K562 (cell line): ENCODE results near the gene TRMT44. TPM values are rescaled to one million over a fixed set of nuclear protein-coding genes. Genes with fewer than 3 reads are reported as not detected.

Source experiments
- ATAC-seq: fragments of 200-7000 bp; cut with Tn5 transposase; 3 replicates; pipeline ENCODE4 v1.9.1; 2020; ENCODE audit warnings: moderate library complexity
- BruUV-seq: library from RNA; stranded (reverse); fragments of 400-500 nt; replicated peaks from 2 replicates; lab custom pipeline; 2021; lab: Mats Ljungman, UMichigan
- CTCF ChIA-PET: fragments of 300-600 bp; formaldehyde crosslinking; extraction: SDS; loops from one replicate; lab custom pipeline; 2021; ENCODE audit warnings: low intra/inter-chr PET ratio; lab: Yijun Ruan, JAX
- POLR2A ChIA-PET: fragments of 300-600, 350-650 bp; sonication (Branson Sonifier 250); formaldehyde crosslinking; extraction: SDS; loops from one replicate; lab custom pipeline; 2021; ENCODE audit warnings: antibody characterized with exemption, inconsistent platforms; lab: Yijun Ruan, JAX
- DNase-seq, 4 experiments: peaks; one replicate each; pipeline versions ENCODE4 v3.0.0 to v3.0.0-alpha.2; 2011 to 2018; ENCODE audit warnings: low spot score in 3 of 4, mixed read lengths in 3 of 4; ENCODE audit errors: extremely low read depth in 1 of 4
- FAIRE-seq: peaks from 2 replicates; lab custom pipeline; 2011; peaks lifted over from hg19 to GRCh38; lab: Jason Lieb, UNC
- H2AFZ ChIP-seq: 2 replicates; pipeline ENCODE4 v1.6.0; 2011; ENCODE audit warnings: low read depth, low read length, control low read depth, inconsistent platforms
- H3K27ac ChIP-seq: fragments of 200-600 bp; 3 replicates; pipeline ENCODE4 v1.8.0; 2011; ENCODE audit warnings: low read depth, mild to moderate bottlenecking, control low read depth, inconsistent platforms, low read length, moderate library complexity, mixed read lengths; ENCODE audit errors: extremely low read depth
- H3K27me3 ChIP-seq, 2 experiments: fragments of 300-600 bp in 1 of 2; 2 replicates in 1 of 2; 3 replicates in 1 of 2; pipeline versions ENCODE4 v1.6.0 to v1.8.0; 2011; ENCODE audit warnings: inconsistent platforms in 2 of 2, low read length in 2 of 2, mild to moderate bottlenecking in 1 of 2, mixed read lengths in 1 of 2, moderate library complexity in 1 of 2; ENCODE audit not compliant: control insufficient read depth in 2 of 2, insufficient read depth in 2 of 2
- H3K36me3 ChIP-seq: fragments of 300-600 bp; 3 replicates; pipeline ENCODE4 v1.8.0; 2011; ENCODE audit warnings: mild to moderate bottlenecking, low read length, inconsistent platforms; ENCODE audit not compliant: control insufficient read depth, insufficient read depth
- H3K4me1 ChIP-seq, 2 experiments: fragments of 200-600 bp in 1 of 2; replicated peaks in 1 of 2; 2 replicates in 1 of 2; 3 replicates in 1 of 2; pipeline versions ENCODE4 v1.5.1 to v1.8.0; 2011; ENCODE audit warnings: inconsistent platforms in 2 of 2, low read length in 2 of 2, mild to moderate bottlenecking in 1 of 2, mixed read lengths in 1 of 2, moderate library complexity in 1 of 2; ENCODE audit not compliant: control insufficient read depth in 2 of 2, insufficient read depth in 2 of 2
- H3K4me2 ChIP-seq: 2 replicates; pipeline ENCODE4 v1.6.1; 2011; ENCODE audit warnings: low read length, control low read depth, inconsistent platforms, mixed read lengths; ENCODE audit not compliant: insufficient read depth
- H3K4me3 ChIP-seq: fragments of 200-600 bp; sonication (generic), shearing (Covaris generic); 2 replicates; pipeline ENCODE4 v1.5.1; 2016; ENCODE audit warnings: control low read depth, inconsistent platforms
- H3K79me2 ChIP-seq: fragments of 200-600 bp; 3 replicates; pipeline ENCODE4 v1.8.0; 2011; ENCODE audit warnings: low read length, inconsistent platforms; ENCODE audit not compliant: control insufficient read depth, insufficient read depth
- H3K9ac ChIP-seq, 2 experiments: 2 replicates each; pipeline versions ENCODE4 v1.6.0 to v1.6.1; 2011; ENCODE audit warnings: low read depth in 2 of 2, low read length in 2 of 2, control low read depth in 1 of 2, inconsistent platforms in 1 of 2, mild to moderate bottlenecking in 1 of 2, mixed read lengths in 1 of 2; ENCODE audit not compliant: insufficient read depth in 1 of 2
- H3K9me1 ChIP-seq: one replicate; pipeline ENCODE4 v1.6.0; 2011; ENCODE audit warnings: inconsistent platforms, mild to moderate bottlenecking, low read length, moderate library complexity; ENCODE audit not compliant: control insufficient read depth, insufficient read depth
- H3K9me3 ChIP-seq: replicated peaks from 2 replicates; pipeline ENCODE4 v1.5.1; 2011; ENCODE audit warnings: low read depth, low read length, inconsistent platforms; ENCODE audit not compliant: control insufficient read depth, insufficient read depth
- H4K20me1 ChIP-seq: replicated peaks from 2 replicates; pipeline ENCODE4 v1.6.1; 2011; ENCODE audit warnings: low read length, inconsistent platforms, mixed read lengths; ENCODE audit not compliant: control insufficient read depth, insufficient read depth
- FOXA1 ChIP-seq: fragments of 450-650 bp; IDR thresholded peaks from 2 replicates; pipeline ENCODE4 v1.6.1; 2016; ENCODE audit warnings: mild to moderate bottlenecking, borderline replicate concordance
- HEY1 ChIP-seq: fragments of 250-450 bp; sonication (Bioruptor Pico); IDR thresholded peaks from 2 replicates; pipeline ENCODE4 v1.5.0; 2020; ENCODE audit warnings: mild to moderate bottlenecking, moderate library complexity, borderline replicate concordance
- NR2C1 ChIP-seq, 2 experiments: fragments of 450-650 bp; IDR thresholded peaks; 2 replicates each; pipeline ENCODE4 v1.6.1; 2017; ENCODE audit warnings: mild to moderate bottlenecking in 2 of 2, antibody characterized with exemption in 1 of 2, inconsistent platforms in 1 of 2, missing compliant biosample characterization in 1 of 2, missing genetic modification characterization in 1 of 2
- POLR2G ChIP-seq: fragments of 200-400 bp; formaldehyde crosslinking; IDR thresholded peaks from 2 replicates; pipeline ENCODE4 v1.6.1; 2017; ENCODE audit warnings: low read depth, mild to moderate bottlenecking, antibody characterized with exemption, low read length, moderate library complexity
- WGBS: fragments of 100-300 bp; shearing (Covaris generic); methylation state at CpG from one replicate; pipeline ENCODE4 v1.1.6; 2016; ENCODE audit warnings: low coverage, mixed read lengths; ENCODE audit not compliant: insufficient coverage; ENCODE audit errors: missing lambda C conversion rate; 5-methylcytosine and 5-hydroxymethylcytosine counted together
- in situ Hi-C: fragments of 300-500 bp; cut with MboI; formaldehyde crosslinking; loops from 4 replicates; pipeline ENCODE4 v1.15.0; 2018; ENCODE audit warnings: inconsistent platforms, mixed read lengths
- intact Hi-C: fragments of 100-400 bp; cut with micrococcal nuclease; formaldehyde crosslinking; loops from 2 replicates; pipeline ENCODE4 v1.14.2; 2022
- polyA plus RNA-seq, 8 experiments: library from polyadenylated mRNA; depleted of rRNA in 4 of 8; stranded (reverse) in 5 of 8; unstranded in 3 of 8; fragments of >200 nt; fragmentation: Nextera tagmentation in 2 of 8; fragmentation: Illumina TruSeq in 1 of 8; extraction: Ambion mirVana in 2 of 8; extraction: Trizol in 1 of 8; gene quantifications; 2 replicates each; pipeline versions ENCODE4 v1.2.1 to v1.2.3, GENCODE V29; 2011 to 2014; ENCODE audit warnings: inconsistent platforms in 1 of 8, missing spikeins in 1 of 8
- total RNA-seq, 7 experiments: library from RNA; depleted of rRNA in 6 of 7; stranded (reverse); fragments of >200 nt in 6 of 7; fragmentation: Illumina TruSeq in 2 of 7; extraction: Trizol in 2 of 7; gene quantifications; 2 replicates each; pipeline versions ENCODE4 v1.2.1 to v1.2.3, GENCODE V29; 2011 to 2021; ENCODE audit warnings: low replicate concordance in 1 of 7
- TF ChIP-seq, protein P1 (sequence below), 2 experiments: IDR thresholded peaks in 1 of 2; conservative IDR thresholded peaks in 1 of 2; 2 replicates each; pipeline ENCODE4 v1.6.1; 2016; ENCODE audit warnings: low read depth in 2 of 2, mild to moderate bottlenecking in 1 of 2, missing compliant biosample characterization in 1 of 2, missing genetic modification characterization in 1 of 2, moderate library complexity in 1 of 2
- TF ChIP-seq, protein P2 (sequence below), 2 experiments: fragments of 150-350 bp in 1 of 2; IDR thresholded peaks; 2 replicates each; pipeline ENCODE4 v1.6.1; 2012 to 2016; ENCODE audit warnings: low read depth in 2 of 2, low read length in 2 of 2, mild to moderate bottlenecking in 1 of 2, moderate library complexity in 1 of 2
- TF ChIP-seq, protein P3 (sequence below): fragments of 450-650 bp; IDR thresholded peaks from 2 replicates; pipeline ENCODE4 v1.6.1; 2016; ENCODE audit warnings: antibody characterized with exemption

TRMT44 gene
- total and polyA plus RNA-seq, 9 of the 15 experiments (the other 6 are each of a cell fraction or from before 2014, with no cell fraction given) = 1.2 to 18.6 (median 10.0) TPM

- TF ChIP-seq, protein P1, sequence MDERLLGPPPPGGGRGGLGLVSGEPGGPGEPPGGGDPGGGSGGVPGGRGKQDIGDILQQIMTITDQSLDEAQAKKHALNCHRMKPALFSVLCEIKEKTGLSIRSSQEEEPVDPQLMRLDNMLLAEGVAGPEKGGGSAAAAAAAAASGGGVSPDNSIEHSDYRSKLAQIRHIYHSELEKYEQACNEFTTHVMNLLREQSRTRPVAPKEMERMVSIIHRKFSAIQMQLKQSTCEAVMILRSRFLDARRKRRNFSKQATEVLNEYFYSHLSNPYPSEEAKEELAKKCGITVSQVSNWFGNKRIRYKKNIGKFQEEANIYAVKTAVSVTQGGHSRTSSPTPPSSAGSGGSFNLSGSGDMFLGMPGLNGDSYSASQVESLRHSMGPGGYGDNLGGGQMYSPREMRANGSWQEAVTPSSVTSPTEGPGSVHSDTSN (CRISPR knock-in tag; IDR thresholded peaks at IDR 0.05; ENCODE audit: low read depth) = no peak
- TF ChIP-seq, protein P1 (tag; conservative IDR thresholded peaks at IDR 0.05; ENCODE audit: low read depth) = no peak
These were observed 28.3 kb upstream of the TRMT44 start (continued) for GRCh38 chr4:8412288-8412687.

- 44% methylated on average over 2 of the region's 2 CpGs for WGBS
- Histone ChIP-seq H3K27me3 (no peaks in the 10 kb centered on the region), H3K9me3 (no peaks in the 10 kb centered on the region), H3K9me1 (peaks cover 7% of the 10 kb centered on the region), H3K4me2 (no peak overlapping the region), H2AFZ (no peak overlapping the region), H3K4me1 (peaks cover 16 to 30% of the 10 kb centered on the region in 2 experiments; a peak in 4 of 5 replicates), H3K4me3 (no peak overlapping the region), H3K27ac (no peak overlapping the region), H3K36me3 (peaks cover 3% of the 10 kb centered on the region; the same call in 1 of the 3 replicates), H3K79me2 (no peaks in the 10 kb centered on the region), H3K9ac (no peak overlapping the region), H4K20me1 (peaks cover 5% of the 10 kb centered on the region; the same call in 1 of the 2 replicates)
- ATAC-seq = no peak
- BruUV-seq = no TSS peak
- ChIA-PET POLR2A (interaction anchor here (0.7 kb wide), 1 partner anchor 128 kb away, joined by 3 read pairs; no protein-coding TSS in a partner anchor), CTCF (no interaction called here)
- no peak for DNase-seq
- no peak for FAIRE-seq
- in situ Hi-C loops = no loop called here
- intact Hi-C loops = no loop called here
- no peak for TF ChIP-seq NR2C1 (IDR thresholded peaks at IDR 0.05)
- TF ChIP-seq NR2C1 (tag; IDR thresholded peaks at IDR 0.05) = no peak
- TF ChIP-seq, protein P2, sequence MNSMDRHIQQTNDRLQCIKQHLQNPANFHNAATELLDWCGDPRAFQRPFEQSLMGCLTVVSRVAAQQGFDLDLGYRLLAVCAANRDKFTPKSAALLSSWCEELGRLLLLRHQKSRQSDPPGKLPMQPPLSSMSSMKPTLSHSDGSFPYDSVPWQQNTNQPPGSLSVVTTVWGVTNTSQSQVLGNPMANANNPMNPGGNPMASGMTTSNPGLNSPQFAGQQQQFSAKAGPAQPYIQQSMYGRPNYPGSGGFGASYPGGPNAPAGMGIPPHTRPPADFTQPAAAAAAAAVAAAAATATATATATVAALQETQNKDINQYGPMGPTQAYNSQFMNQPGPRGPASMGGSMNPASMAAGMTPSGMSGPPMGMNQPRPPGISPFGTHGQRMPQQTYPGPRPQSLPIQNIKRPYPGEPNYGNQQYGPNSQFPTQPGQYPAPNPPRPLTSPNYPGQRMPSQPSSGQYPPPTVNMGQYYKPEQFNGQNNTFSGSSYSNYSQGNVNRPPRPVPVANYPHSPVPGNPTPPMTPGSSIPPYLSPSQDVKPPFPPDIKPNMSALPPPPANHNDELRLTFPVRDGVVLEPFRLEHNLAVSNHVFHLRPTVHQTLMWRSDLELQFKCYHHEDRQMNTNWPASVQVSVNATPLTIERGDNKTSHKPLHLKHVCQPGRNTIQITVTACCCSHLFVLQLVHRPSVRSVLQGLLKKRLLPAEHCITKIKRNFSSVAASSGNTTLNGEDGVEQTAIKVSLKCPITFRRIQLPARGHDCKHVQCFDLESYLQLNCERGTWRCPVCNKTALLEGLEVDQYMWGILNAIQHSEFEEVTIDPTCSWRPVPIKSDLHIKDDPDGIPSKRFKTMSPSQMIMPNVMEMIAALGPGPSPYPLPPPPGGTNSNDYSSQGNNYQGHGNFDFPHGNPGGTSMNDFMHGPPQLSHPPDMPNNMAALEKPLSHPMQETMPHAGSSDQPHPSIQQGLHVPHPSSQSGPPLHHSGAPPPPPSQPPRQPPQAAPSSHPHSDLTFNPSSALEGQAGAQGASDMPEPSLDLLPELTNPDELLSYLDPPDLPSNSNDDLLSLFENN (IDR thresholded peaks at IDR 0.05; ENCODE audit: low read depth in 2 of 2, low read length in 2 of 2) = no peak
- TF ChIP-seq, protein P3, sequence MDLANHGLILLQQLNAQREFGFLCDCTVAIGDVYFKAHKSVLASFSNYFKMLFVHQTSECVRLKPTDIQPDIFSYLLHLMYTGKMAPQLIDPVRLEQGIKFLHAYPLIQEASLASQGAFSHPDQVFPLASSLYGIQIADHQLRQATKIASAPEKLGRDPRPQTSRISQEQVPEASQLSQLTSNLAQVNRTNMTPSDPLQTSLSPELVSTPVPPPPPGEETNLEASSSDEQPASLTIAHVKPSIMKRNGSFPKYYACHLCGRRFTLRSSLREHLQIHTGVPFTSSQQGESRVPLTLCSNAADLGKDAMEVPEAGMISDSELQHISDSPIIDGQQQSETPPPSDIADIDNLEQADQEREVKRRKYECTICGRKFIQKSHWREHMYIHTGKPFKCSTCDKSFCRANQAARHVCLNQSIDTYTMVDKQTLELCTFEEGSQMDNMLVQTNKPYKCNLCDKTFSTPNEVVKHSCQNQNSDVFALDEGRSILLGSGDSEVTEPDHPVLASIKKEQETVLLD = no peak
- TF ChIP-seq HEY1 = no peak
- no peak for TF ChIP-seq POLR2G
- no peak for TF ChIP-seq FOXA1
These were observed 26.2 kb upstream of the TRMT44 start for GRCh38 chr4:8414377-8414776.
